Peyer's patch (tissue), 4 donors: ENCODE results near the gene STXBP5L. TPM values are rescaled to one million over a fixed set of nuclear protein-coding genes. Genes with fewer than 3 reads are reported as not detected.
A peak's percentile ranks its signal among the peaks of the same experiment; 100 is the strongest.
"Not testable (repeated sequence)": the region's sequence is repeated elsewhere in the genome, so short reads cannot be mapped to it uniquely, and the experiment has no call there.

Experiments used
- DNase-seq, 3 donors: peaks; one replicate each; pipeline ENCODE4 v3.0.0-alpha.2; 2017 to 2019
- H3K27ac ChIP-seq, 4 donors: fragments of 200-600 bp; sonication (generic); one replicate each; pipeline ENCODE4 v1.5.1; 2016 to 2019
- H3K27me3 ChIP-seq, 2 donors: fragments of 200-600 bp; sonication (generic); one replicate each; pipeline ENCODE4 v1.5.1; 2019
- H3K36me3 ChIP-seq, 3 donors: fragments of 200-600 bp; sonication (generic); one replicate each; pipeline ENCODE4 v1.5.1; 2016 to 2019
- H3K4me1 ChIP-seq, 4 donors: fragments of 200-600 bp; sonication (generic); one replicate each; pipeline ENCODE4 v1.5.1; 2016 to 2019
- H3K4me3 ChIP-seq, 4 donors: fragments of 200-600 bp; sonication (generic); 1 replicate in 3 of 4; 2 replicates in 1 of 4; pipeline ENCODE4 v1.5.1; 2016 to 2019; ENCODE audit warnings: mild to moderate bottlenecking in 1 of 4
- H3K9me3 ChIP-seq, 4 donors: fragments of 200-600 bp; sonication (generic); one replicate each; pipeline ENCODE4 v1.5.1; 2016 to 2019; ENCODE audit warnings: mild to moderate bottlenecking in 1 of 4
- POLR2A ChIP-seq, 2 donors: fragments of 450-650 bp; IDR thresholded peaks; one replicate each; pipeline ENCODE4 v1.5.1; 2017; ENCODE audit warnings: antibody characterized with exemption in 2 of 2, mild to moderate bottlenecking in 2 of 2, moderate library complexity in 2 of 2
- total RNA-seq, 4 donors: library from RNA; depleted of rRNA; stranded (reverse); fragments of >200 nt; gene quantifications; one replicate each; pipeline ENCODE4 v1.1.0, GENCODE V29; 2016
- TF ChIP-seq, protein P1 (sequence below), 6 experiments: fragments of 450-650 bp in 4 of 6; fragments of 200-600 bp in 2 of 6; sonication (generic) in 1 of 6; IDR thresholded peaks; one replicate each; pipeline ENCODE4 v1.5.1; 2017 to 2019; ENCODE audit warnings: antibody characterized with exemption in 6 of 6, mild to moderate bottlenecking in 3 of 6, moderate library complexity in 1 of 6

The STXBP5L gene
- total RNA-seq, 4 donors from 2014 or later = under 0.01 to 1.1 (median 0.22) TPM

DNA sequence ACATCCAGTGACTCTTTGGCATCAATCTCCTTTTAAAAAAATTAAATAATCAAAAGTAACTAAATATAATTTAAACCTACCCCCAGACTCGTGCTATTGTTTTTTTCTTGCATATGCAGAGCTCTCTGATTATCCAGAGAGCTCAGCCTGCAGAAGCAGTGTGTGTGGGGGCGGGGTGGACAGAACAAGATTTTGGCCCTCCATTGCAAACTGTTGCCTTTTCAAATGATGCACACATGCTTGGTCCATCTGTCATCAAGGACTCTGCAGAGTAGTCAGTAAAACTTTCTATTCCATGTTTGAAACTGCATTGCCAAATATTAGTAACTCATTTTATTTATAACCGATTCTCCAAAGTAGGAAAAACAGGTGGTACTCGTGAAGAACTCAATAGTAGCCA lies 28.6 kb upstream of the STXBP5L start:
- H3K27ac ChIP-seq = no peak overlapping the region
- H3K4me1 ChIP-seq = no peaks in the 10 kb centered on the region
- TF ChIP-seq, protein P1, sequence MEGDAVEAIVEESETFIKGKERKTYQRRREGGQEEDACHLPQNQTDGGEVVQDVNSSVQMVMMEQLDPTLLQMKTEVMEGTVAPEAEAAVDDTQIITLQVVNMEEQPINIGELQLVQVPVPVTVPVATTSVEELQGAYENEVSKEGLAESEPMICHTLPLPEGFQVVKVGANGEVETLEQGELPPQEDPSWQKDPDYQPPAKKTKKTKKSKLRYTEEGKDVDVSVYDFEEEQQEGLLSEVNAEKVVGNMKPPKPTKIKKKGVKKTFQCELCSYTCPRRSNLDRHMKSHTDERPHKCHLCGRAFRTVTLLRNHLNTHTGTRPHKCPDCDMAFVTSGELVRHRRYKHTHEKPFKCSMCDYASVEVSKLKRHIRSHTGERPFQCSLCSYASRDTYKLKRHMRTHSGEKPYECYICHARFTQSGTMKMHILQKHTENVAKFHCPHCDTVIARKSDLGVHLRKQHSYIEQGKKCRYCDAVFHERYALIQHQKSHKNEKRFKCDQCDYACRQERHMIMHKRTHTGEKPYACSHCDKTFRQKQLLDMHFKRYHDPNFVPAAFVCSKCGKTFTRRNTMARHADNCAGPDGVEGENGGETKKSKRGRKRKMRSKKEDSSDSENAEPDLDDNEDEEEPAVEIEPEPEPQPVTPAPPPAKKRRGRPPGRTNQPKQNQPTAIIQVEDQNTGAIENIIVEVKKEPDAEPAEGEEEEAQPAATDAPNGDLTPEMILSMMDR (IDR thresholded peaks at IDR 0.05) = no peak
- TF ChIP-seq POLR2A (IDR thresholded peaks at IDR 0.05) = no peak
- DNase-seq = no peak
- H3K9me3 ChIP-seq = no peaks in the 10 kb centered on the region
- no peaks in the 10 kb centered on the region for H3K27me3 ChIP-seq
- H3K36me3 ChIP-seq = no peaks in the 10 kb centered on the region
- no peak overlapping the region for H3K4me3 ChIP-seq

DNA sequence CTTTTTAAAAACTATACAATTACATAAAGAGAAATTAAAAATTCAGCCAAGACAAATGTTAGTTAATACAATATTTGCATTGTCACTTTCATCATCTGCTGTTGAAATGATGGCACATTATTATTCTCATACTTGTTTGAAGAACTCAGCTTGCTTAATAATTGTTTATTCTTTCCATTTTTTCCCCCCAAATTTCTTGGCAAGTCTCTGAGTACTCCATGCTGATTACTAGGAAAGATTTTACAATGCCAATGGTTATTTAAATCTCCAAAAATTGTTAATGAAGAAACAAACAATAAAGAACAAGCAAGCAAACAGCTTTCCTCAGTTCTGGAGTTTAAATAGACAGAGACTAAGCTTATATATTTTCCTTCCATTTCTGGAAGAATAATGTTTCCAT lies 15.1 kb upstream of the STXBP5L start:
- TF ChIP-seq, protein P1 (IDR thresholded peaks at IDR 0.05) = no peak
- TF ChIP-seq POLR2A (IDR thresholded peaks at IDR 0.05) = no peak
- Histone ChIP-seq H3K27me3 (no peaks in the 10 kb centered on the region), H3K9me3 (no peaks in the 10 kb centered on the region), H3K36me3 (no peaks in the 10 kb centered on the region), H3K4me3 (no peak overlapping the region), H3K27ac (no peak overlapping the region), H3K4me1 (no peaks in the 10 kb centered on the region)
- DNase-seq = no peak

DNA sequence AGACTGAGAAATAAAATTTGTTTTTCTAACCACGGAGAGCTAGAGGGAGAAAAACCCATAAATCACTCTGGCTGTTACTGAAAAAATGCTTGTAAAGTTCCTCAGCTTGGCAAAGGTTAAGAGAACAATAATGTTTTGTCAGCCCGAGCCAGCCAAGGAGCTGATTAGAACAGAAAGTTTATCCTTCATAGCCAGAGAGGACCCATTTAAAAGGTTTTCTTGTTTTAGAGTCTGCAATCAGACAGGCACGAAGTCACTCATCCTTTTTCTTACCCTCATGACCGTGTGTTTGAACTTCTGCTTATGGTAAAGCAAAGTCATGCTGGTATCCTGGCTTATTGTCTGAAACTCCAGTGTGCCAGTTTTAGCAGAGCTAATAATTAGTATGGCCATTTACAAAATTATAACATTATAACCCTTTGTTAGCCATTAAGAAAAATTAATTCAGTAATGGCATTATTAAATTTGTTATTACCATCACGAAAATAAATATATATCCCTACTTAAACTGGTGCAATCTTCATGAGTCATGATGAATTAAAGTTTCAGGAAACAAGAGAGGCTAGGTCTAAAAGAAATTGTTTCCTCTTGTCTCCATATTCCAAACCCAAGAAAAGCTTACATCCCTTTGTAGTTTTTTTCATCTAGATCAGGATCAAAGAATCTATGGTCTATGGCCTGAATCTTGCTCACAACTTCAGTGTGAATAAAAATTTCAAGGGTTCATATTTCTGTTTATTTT lies 13.5 kb upstream of the STXBP5L start:
- TF ChIP-seq, protein P1 (IDR thresholded peaks at IDR 0.05) = no peak
- no peak for TF ChIP-seq POLR2A (IDR thresholded peaks at IDR 0.05)
- Histone ChIP-seq H3K9me3 (no peaks in the 10 kb centered on the region), H3K27me3 (no peaks in the 10 kb centered on the region), H3K4me3 (no peak overlapping the region), H3K27ac (no peak overlapping the region), H3K4me1 (no peaks in the 10 kb centered on the region), H3K36me3 (no peaks in the 10 kb centered on the region)
- DNase-seq = no peak

DNA sequence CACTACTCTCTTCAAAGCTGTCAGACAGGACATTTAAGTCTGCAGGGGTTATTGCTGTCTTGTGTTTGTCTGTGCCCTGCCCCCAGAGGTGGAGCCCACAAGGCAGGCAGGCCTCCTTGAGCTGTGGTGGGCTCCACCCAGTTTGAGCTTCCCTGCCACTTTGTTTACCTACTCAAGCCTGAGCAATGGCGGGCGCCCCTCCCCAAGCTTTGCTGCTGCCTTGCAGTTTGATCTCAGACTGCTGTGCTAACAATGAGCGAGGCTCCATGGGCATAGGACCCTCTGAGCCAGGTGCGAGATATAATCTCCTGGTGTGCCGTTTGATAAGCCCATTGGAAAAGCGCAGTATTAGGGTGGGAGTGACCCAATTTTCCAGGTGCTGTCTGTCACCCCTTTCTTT lies 6.3 kb upstream of the STXBP5L start:
- not testable (repeated sequence) for H3K4me1 ChIP-seq, H3K9me3 ChIP-seq, H3K27me3 ChIP-seq, H3K36me3 ChIP-seq, H3K27ac ChIP-seq, H3K4me3 ChIP-seq, DNase-seq

DNA sequence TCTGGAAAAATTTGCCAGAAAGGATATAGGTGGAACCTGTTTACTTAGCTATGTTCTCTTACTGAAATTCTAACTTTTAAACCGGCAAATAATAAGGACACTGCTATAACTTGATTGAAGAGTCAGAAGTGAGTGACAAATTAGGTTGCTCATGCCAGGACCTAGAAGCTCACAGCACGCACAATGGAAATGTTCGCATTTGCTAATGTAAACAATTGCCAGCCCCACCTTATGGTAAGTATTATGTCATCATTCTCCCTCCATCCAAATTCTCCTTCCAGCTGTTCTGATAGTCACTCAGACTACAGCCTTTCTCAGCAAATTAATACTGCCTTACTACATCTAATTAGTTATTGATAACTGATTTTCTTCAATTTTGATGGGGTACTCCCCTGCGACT lies 4.8 kb upstream of the STXBP5L start:
- Histone ChIP-seq H3K27ac (no peak overlapping the region), H3K4me3 (no peak overlapping the region), H3K27me3 (no peaks in the 10 kb centered on the region), H3K9me3 (no peaks in the 10 kb centered on the region), H3K4me1 (peaks cover 0 to 7% (median 0%) of the 10 kb centered on the region in 4 donors), H3K36me3 (no peaks in the 10 kb centered on the region)
- no peak for DNase-seq
- TF ChIP-seq POLR2A (IDR thresholded peaks at IDR 0.05) = no peak
- TF ChIP-seq, protein P1 (IDR thresholded peaks at IDR 0.05) = no peak

DNA sequence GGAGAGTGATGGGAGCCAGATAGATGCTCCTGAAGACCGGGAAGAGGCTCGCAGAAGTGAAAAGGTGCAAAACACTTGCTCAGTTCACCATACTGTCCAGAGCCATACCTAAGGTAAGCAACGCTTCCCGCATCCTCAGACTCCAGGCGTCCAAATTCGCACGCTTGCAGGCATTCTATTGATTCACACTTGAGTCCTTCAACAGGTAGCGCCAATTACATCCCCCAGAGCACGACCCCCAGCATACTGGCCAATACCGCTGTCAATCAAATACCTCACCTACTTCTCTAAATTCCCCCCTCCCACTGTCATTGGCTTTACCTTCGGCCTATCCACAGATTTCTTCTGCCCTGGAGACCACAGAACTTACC lies 361 bp upstream of the STXBP5L start:
- DNase-seq = no peak
- peaks cover 0 to 16% (median 2%) of the 10 kb centered on the region in 4 donors for H3K4me1 ChIP-seq
- no peaks in the 10 kb centered on the region for H3K27me3 ChIP-seq
- TF ChIP-seq, protein P1 (IDR thresholded peaks at IDR 0.05) = no peak
- TF ChIP-seq POLR2A (IDR thresholded peaks at IDR 0.05) = no peak
- no peaks in the 10 kb centered on the region for H3K9me3 ChIP-seq
- H3K27ac ChIP-seq = no peak overlapping the region
- H3K4me3 ChIP-seq = peak overlapping the region in 2 of 4 donors; percentile 56 to 59
- no peaks in the 10 kb centered on the region for H3K36me3 ChIP-seq
